ENCODE results near the gene RHBDF1.
"Not testable (repeated sequence)": the region's sequence is repeated elsewhere in the genome, so short reads cannot be mapped to it uniquely, and the experiment has no call there.

Gene RHBDF1

GRCh38 chr16:10772-11171 lies 61.7 kb downstream of the RHBDF1 start:
- peak; percentile 60 for TF ChIP-seq CTCF (IDR thresholded peaks at IDR 0.05; ENCODE audit: control extremely low read depth, extremely low read depth, low read depth, missing control alignments)
- DNase-seq (ENCODE audit: extremely low spot score); CTCF ChIA-PET; POLR2A ChIA-PET: not testable (repeated sequence)

- POLR2A ChIA-PET = no interaction called here
- no peak for TF ChIP-seq CTCF (IDR thresholded peaks at IDR 0.05; ENCODE audit: control extremely low read depth, extremely low read depth, low read depth, missing control alignments)
- DNase-seq (ENCODE audit: extremely low spot score) = no peak
- CTCF ChIA-PET = no interaction called here
Observed at GRCh38 chr16:9903-10665, 62.3 kb downstream of the RHBDF1 start.
